GM18526 (cell line): Measurements from ENCODE around the gene DUSP3.

Source experiments
- POLR2A ChIP-seq: IDR thresholded peaks from 3 replicates; pipeline ENCODE4 v1.6.1; 2011; ENCODE audit not compliant: insufficient read length; ENCODE audit errors: extremely low read depth

The DUSP3 gene

DNA sequence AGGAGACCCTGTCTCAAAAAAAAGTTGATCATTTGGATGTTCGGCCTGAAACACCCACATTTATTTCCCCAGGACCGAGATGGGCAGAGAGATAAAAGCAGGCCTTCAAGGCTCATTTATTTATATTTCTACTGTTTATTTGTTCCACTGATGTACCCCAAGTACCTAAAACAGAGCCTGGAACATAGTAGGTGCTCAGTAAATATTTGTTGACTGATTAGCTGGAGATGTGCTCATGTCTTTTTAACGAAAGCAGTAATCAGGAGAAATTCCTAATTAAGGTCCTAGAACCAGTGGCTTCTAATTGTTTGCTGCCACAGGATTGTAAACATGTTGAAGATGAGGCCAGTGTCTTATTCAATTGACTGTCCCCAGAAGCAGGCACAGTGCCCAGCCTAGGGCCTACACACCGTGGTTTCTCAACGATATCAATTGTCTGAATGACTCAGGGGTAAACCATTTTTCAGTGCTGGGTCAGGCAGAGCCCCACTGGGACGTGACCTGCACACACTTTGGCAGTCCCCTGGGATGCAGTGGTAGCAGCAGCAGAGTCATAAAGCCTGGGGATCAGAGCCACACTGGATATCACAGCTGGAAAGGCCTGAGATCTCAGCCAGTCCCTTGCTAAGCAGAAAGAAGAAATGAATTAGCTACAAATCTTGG is 54.9 kb downstream of the DUSP3 start:
- no peak for TF ChIP-seq POLR2A

DNA sequence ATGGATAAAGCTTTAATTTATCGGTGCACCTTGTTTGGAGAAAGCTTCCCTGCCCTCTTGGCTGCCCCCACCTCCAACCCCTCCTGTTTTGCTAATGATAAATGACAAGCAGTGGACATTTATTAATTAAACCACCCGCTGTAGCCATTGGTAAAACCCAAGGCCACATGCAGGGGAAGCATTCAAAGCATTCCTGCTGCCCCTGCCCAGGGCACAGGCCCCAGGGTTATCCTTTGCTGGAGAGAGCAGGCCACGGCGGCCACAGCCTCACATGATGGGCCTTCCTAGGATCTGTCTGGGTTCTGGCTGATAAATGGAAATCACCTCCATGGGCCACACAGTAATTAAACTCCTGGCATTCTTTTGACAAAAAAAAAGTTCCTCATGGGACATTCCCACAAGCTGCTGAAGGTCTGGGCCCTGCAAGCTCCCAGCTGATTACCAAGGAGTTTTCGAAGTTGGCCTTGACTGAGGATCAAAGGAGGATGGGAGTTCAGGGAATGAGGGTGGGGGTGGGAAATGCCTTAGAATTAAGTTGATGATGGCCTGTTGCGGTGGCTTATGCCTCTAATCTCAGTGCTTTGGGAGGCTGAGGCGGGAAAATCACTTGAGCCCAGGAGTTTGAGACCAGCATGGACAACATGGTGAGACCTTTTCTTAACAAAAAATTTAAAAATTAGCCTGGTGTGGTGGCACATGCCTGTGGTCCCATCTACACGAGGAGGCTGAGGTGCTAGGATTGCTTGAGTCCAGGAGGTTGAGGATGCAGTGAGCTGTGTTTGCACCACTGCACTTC is 55.7 kb downstream of the DUSP3 start:
- no peak for TF ChIP-seq POLR2A

DNA sequence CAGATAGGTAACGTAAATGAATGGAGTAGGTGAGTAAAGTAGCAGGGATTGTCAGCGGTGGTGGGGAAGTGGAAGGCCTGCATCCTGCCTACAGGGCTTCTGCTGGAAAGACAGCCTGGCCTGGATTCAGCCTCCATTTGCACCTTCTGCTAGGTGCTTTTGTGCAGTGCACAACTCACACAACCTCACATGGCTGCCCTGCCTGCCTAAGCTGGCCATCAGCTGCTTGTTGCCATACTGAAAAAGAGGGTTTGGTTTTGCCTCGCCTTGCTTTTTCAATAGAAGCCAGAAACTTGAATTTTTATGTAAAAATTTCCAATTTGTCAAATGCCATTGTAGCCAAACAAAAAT is 56.5 kb downstream of the DUSP3 start:
- no peak for TF ChIP-seq POLR2A

DNA sequence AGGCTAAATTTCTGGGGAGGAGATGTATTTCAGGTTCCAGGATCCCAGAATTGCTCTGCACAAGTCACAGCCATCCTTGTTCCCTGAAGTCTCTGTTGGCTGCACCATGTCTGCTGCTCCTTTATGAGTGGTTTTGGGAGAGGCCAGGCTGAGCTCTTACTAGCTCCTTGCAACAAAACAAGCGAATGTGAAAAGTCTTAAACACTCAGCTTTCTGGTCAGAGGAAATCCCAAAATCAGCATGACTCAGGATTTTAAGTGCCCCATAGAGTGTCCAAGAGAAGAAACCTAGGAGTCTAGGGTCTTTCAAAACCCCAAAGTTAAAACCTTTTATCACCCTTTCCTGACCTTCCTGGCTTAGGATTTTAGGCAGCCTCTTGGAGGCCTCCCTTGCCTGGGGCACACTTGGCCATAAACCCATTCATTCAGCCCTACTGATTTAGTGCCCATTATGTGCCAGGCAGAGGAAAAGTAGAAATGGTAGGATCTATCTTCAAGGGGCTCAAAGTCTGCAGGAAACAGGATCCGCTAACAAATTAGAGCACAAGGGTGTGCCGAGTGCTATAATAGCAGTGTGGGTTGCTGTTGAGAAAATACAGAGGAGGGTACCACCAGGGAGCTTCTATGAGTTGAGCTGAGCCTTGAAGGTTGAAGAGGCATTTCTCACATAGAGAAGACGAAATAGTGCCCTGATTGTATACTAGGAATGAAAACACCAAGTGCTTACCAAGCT is 57.1 kb downstream of the DUSP3 start:
- no peak for TF ChIP-seq POLR2A

DNA sequence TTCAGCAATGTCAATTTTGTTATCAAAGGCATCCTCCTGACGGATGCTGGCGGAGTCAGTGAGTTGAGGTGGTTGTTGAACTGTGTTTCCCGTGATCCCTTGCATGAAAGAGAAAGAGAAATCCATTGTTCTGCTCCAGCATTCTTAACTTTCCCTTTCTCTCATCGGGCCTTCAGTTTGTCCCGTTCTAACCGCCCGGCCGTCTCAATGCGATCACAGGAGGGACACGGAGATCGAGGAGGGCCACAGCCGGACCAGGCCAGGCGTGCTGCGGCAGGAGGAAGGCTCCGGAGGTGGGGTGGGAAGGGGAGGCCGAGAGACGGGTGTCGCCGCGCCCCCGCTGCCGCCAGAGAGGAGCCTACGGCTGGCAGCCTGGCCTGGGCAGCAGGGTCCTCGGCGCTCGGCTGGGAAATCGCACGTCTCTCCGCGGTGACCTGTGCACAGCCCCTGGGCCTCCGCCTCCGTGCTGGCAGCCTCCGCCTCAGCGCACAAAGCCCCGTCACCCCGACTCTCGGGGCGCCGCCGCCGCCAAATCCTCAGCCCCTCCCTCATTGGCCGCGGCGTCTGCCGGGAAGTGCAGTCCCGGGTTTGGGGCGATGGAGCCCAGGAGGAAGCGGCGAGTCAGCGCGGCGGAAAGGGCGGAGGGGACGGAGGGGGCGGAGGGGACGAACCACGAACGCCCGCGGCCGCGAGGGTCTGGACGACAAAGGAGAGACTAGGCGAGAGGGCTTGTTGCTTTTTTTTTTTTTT is 58.3 kb downstream of the DUSP3 start:
- TF ChIP-seq POLR2A: peak; percentile 66

DNA sequence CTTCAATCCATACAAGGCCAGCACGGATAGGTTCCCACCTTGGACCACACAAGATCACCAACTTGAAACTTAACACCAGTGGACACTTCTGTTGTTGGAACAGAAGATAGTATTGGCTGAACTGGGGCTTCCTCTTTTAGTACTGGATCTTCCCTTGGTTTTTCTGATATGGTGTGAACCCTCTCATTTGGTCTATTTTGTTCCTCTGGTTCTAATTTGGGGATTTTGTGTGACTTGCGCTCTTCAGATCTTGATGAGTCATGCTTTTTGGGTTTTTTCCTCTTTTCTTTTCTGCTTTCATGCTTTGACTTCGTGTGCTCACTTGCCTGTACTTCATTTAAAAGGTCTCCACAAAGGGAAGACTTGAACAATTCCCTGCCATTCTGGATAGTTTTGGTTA is 59.2 kb downstream of the DUSP3 start:
- TF ChIP-seq POLR2A: no peak

DNA sequence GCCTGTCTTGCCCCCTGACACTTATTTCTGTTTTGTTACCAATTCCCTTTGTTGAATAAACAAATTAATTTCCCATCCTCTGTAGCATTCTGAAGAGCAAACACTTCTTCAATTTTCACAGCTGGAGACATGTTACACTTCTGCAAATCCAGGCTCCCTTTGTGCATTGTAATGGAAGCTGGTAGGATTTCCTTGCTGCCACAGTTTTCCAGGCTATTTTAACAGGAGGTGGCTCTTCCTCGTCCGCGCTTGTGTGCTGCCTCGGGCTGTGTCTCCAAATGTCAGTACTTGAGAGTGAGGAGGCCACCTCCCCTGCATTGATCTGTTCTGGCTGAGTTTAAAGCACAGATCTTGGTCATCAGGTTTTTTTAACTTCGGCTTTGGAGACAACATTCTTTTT is 60.2 kb downstream of the DUSP3 start:
- no peak for TF ChIP-seq POLR2A

DNA sequence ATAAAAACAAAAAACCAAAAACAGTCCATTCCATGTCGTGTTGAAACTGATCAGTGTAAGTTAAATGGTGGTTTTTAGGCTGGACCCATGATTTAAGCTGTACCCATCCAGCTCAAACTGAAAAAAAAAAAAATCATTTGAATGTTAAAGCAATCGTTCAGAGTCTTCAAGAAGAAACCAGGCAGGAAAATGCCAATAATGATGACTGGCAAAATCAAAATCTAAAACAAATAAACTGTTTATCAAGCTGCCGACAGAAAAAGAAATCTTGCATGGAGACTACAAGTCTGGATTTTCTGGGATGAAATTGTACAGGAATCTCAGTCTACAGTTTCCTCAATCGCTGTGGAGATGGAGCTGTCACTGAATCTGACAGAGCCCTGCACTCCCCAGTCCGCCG is 60.9 kb downstream of the DUSP3 start:
- TF ChIP-seq POLR2A: no peak
